WTC11 (cell line): ENCODE data around the gene GLT1D1. TPM values are rescaled to one million over a fixed set of nuclear protein-coding genes. Genes with fewer than 3 reads are reported as not detected.

Experiments
- ATAC-seq: fragments of 200-7000 bp; cut with Tn5 transposase; 2 replicates; pipeline ENCODE4 v1.10.0; 2021; ENCODE audit warnings: mild to moderate bottlenecking, moderate library complexity
- CTCF ChIA-PET: fragments of 300-600 bp; sonication (Branson Sonifier 250); formaldehyde crosslinking; loops from one replicate; lab custom pipeline; 2021; ENCODE audit warnings: antibody characterized with exemption; lab: Charles Lee
- POLR2A ChIA-PET: fragments of 350-600 bp; sonication (Branson Sonifier 250); formaldehyde crosslinking; loops from one replicate; lab custom pipeline; 2021; ENCODE audit warnings: antibody characterized with exemption; lab: Charles Lee
- DNase-seq: peaks from one replicate; pipeline ENCODE4 v3.0.0; 2021; ENCODE audit warnings: low spot score
- H3K27ac Mint-ChIP-seq: 2 replicates; pipeline ENCODE4 v1.8.0; 2021; ENCODE audit warnings: mixed read lengths
- H3K27me3 Mint-ChIP-seq: 2 replicates; pipeline ENCODE4 v1.8.0; 2021; ENCODE audit warnings: low read depth, mild to moderate bottlenecking, moderate library complexity, mixed read lengths
- H3K36me3 Mint-ChIP-seq: 2 replicates; pipeline ENCODE4 v1.8.0; 2021; ENCODE audit warnings: mixed read lengths
- H3K4me1 Mint-ChIP-seq: 2 replicates; pipeline ENCODE4 v1.8.0; 2022; ENCODE audit warnings: mixed read lengths
- H3K4me3 Mint-ChIP-seq: 2 replicates; pipeline ENCODE4 v1.8.0; 2021; ENCODE audit warnings: mild to moderate bottlenecking, moderate library complexity, mixed read lengths
- H3K9me3 Mint-ChIP-seq: 2 replicates; pipeline ENCODE4 v1.8.0; 2021; ENCODE audit warnings: mixed read lengths
- ATF2 ChIP-seq: sonication (generic); formaldehyde crosslinking; IDR thresholded peaks from 2 replicates; pipeline ENCODE4 v1.8.1; 2022; ENCODE audit warnings: low read depth, missing genetic modification reagents, borderline replicate concordance
- E2F1 ChIP-seq: sonication (generic); formaldehyde crosslinking; IDR thresholded peaks from 2 replicates; pipeline ENCODE4 v1.8.0; 2022; ENCODE audit warnings: mild to moderate bottlenecking, missing genetic modification reagents
- JAZF1 ChIP-seq: fragments of 250-450 bp; sonication (Bioruptor Pico); IDR thresholded peaks from 2 replicates; pipeline ENCODE4 v1.9.0; 2021; ENCODE audit warnings: moderate library complexity, mild to moderate bottlenecking, inconsistent platforms
- NFATC4 ChIP-seq: fragments of 250-450 bp; sonication (Bioruptor Pico); IDR thresholded peaks from 2 replicates; pipeline ENCODE4 v1.9.0; 2021; ENCODE audit warnings: mild to moderate bottlenecking
- NR3C1 ChIP-seq: sonication (generic); formaldehyde crosslinking; conservative IDR thresholded peaks from 2 replicates; pipeline ENCODE4 v1.8.1; 2023; ENCODE audit warnings: low read depth, mild to moderate bottlenecking, missing genetic modification reagents
- OVOL2 ChIP-seq: fragments of 250-450 bp; sonication (Bioruptor Pico); IDR thresholded peaks from 2 replicates; pipeline ENCODE4 v1.9.0; 2021; ENCODE audit warnings: mild to moderate bottlenecking, borderline replicate concordance
- RELA ChIP-seq: sonication (generic); formaldehyde crosslinking; IDR thresholded peaks from 2 replicates; pipeline ENCODE4 v1.8.1; 2022; ENCODE audit warnings: missing genetic modification reagents, mild to moderate bottlenecking, borderline replicate concordance
- ZMAT4 ChIP-seq: fragments of 250-450 bp; sonication (Bioruptor Pico); IDR thresholded peaks from 2 replicates; pipeline ENCODE4 v1.9.0; 2021; ENCODE audit warnings: mild to moderate bottlenecking
- ZNF232 ChIP-seq: sonication (generic); formaldehyde crosslinking; IDR thresholded peaks from 2 replicates; pipeline ENCODE4 v1.8.0; 2022; ENCODE audit warnings: mild to moderate bottlenecking, missing genetic modification reagents
- ZNF281 ChIP-seq: sonication (generic); formaldehyde crosslinking; IDR thresholded peaks from 2 replicates; pipeline ENCODE4 v1.8.0; 2023; ENCODE audit warnings: mild to moderate bottlenecking, missing genetic modification reagents
- ZNF317 ChIP-seq: sonication (generic); formaldehyde crosslinking; IDR thresholded peaks from 2 replicates; pipeline ENCODE4 v1.8.1; 2023; ENCODE audit warnings: low read depth, mild to moderate bottlenecking, moderate library complexity, missing genetic modification reagents, borderline replicate concordance
- ZNF416 ChIP-seq: fragments of 250-450 bp; sonication (Bioruptor Pico); IDR thresholded peaks from 2 replicates; pipeline ENCODE4 v1.9.0; 2021; ENCODE audit warnings: mild to moderate bottlenecking, inconsistent platforms
- ZSCAN18 ChIP-seq: fragments of 250-450 bp; sonication (Bioruptor Pico); IDR thresholded peaks from 2 replicates; pipeline ENCODE4 v2.1.2; 2022; ENCODE audit warnings: mild to moderate bottlenecking, moderate library complexity
- total RNA-seq: library from RNA; stranded (reverse); gene quantifications from 3 replicates; pipeline ENCODE4 v1.2.3, GENCODE V29; 2021

GLT1D1 gene
- total RNA-seq, 1 experiment from 2014 or later, result 1.5 TPM

GRCh38 chr12:129005829-129006228 is 152.6 kb downstream of the GLT1D1 start:
- Mint-ChIP-seq H3K9me3 (peaks cover 78% of the 10 kb centered on the region), H3K36me3 (peaks cover 66% of the 10 kb centered on the region), H3K4me3 (no peak overlapping the region), H3K4me1 (no peaks in the 10 kb centered on the region), H3K27me3 (peaks cover 20% of the 10 kb centered on the region), H3K27ac (no peak overlapping the region)
- DNase-seq (no peak), ATAC-seq (no peak)
- CTCF ChIA-PET, result interaction anchor here (1.6 kb wide), 1 partner anchor 30 kb away, joined by 3 read pairs; no protein-coding TSS in a partner anchor
- TF ChIP-seq E2F1, result no peak
- POLR2A ChIA-PET, result interaction anchor here (0.6 kb wide), 1 partner anchor 12 kb away, joined by 3 read pairs; no protein-coding TSS in a partner anchor

GRCh38 chr12:129009833-129010622 is 156.8 kb downstream of the GLT1D1 start:
- H3K4me1 Mint-ChIP-seq, result no peaks in the 10 kb centered on the region
- H3K4me3 Mint-ChIP-seq, result no peak overlapping the region
- CTCF ChIA-PET, result no interaction called here
- no peak for ATAC-seq
- DNase-seq, result no peak
- no peak for TF ChIP-seq ZNF232
- TF ChIP-seq ZMAT4 (CRISPR knock-in tag), result no peak
- no peak for TF ChIP-seq NR3C1 (CRISPR knock-in tag)
- TF ChIP-seq JAZF1, result no peak
- TF ChIP-seq OVOL2 (CRISPR knock-in tag), result no peak
- POLR2A ChIA-PET, result no interaction called here
- H3K9me3 Mint-ChIP-seq, result peaks cover 68% of the 10 kb centered on the region
- H3K36me3 Mint-ChIP-seq, result peaks cover 72% of the 10 kb centered on the region
- no peak overlapping the region for H3K27ac Mint-ChIP-seq
- H3K27me3 Mint-ChIP-seq, result peaks cover 27% of the 10 kb centered on the region

GRCh38 chr12:129016159-129016558 is 162.9 kb downstream of the GLT1D1 start:
- POLR2A ChIA-PET, result no interaction called here
- DNase-seq, result no peak
- peaks cover 60% of the 10 kb centered on the region for H3K9me3 Mint-ChIP-seq
- peaks cover 62% of the 10 kb centered on the region for H3K36me3 Mint-ChIP-seq
- TF ChIP-seq RELA (CRISPR knock-in tag), result no peak
- no peak for TF ChIP-seq ZNF416 (CRISPR knock-in tag)
- no peak for TF ChIP-seq ZNF281 (CRISPR knock-in tag)
- TF ChIP-seq ZSCAN18 (CRISPR knock-in tag), result no peak
- no peak for TF ChIP-seq NFATC4 (CRISPR knock-in tag)
- no peak for TF ChIP-seq ZNF317 (CRISPR knock-in tag)
- TF ChIP-seq ATF2 (CRISPR knock-in tag), result no peak
- TF ChIP-seq, all 79 proteins: peak for 0
- Mint-ChIP-seq H3K27ac (no peak overlapping the region), H3K4me1 (no peaks in the 10 kb centered on the region), H3K4me3 (no peak overlapping the region), H3K27me3 (peaks cover 28% of the 10 kb centered on the region)
- ATAC-seq, result no peak
- CTCF ChIA-PET, result no interaction called here
